Uterus (tissue), 2 donors: ENCODE data around the gene SHH.

Experiments used
- CTCF ChIP-seq, 4 experiments: fragments of 200-600 bp in 2 of 4; fragments of 450-650 bp in 2 of 4; sonication (generic) in 2 of 4; IDR thresholded peaks; one replicate each; pipeline ENCODE4 v1.5.1; 2016 to 2019; ENCODE audit warnings: antibody characterized with exemption in 4 of 4, mild to moderate bottlenecking in 2 of 4, moderate library complexity in 1 of 4
- POLR2A ChIP-seq, 2 donors: fragments of 450-650 bp; IDR thresholded peaks; one replicate each; pipeline ENCODE4 v1.6.1; 2016; ENCODE audit warnings: antibody characterized with exemption in 2 of 2, mild to moderate bottlenecking in 1 of 2, moderate library complexity in 1 of 2

DNA sequence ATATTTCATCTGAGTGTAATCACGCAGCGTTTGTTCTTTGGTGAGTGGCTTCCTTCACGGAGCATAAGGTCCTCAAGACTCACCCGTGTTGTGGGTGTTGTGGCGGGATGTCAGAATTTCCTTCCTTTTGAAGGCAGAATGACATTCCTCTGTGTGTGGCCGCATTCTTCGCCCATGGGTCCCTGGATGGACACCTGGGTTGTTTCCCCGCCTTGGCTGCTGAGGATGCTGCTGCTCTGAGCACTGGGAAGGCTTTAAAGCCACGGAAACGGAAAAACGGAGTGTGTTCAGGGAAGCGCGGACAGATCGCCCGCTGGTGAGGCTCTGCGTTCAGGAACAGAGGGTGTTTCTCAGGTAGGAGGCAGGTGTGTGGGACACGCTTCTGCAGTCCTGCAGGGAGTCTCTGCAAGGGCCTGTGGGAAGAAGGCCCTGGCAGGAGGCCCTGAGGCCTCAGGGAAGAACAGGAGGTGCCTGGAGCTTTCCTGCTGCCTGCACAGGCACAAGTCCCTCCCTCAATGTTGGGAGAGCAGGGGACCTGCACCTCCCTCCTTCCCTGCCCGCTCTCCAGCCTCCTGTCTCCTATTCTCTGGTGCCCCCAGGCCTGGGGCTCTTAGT, 35.7 kb upstream of the SHH start:
- TF ChIP-seq CTCF (IDR thresholded peaks at IDR 0.05) (no peak), POLR2A (IDR thresholded peaks at IDR 0.05) (no peak)
